ENCODE results near the gene SRRD. TPM values are rescaled to one million over a fixed set of nuclear protein-coding genes. Genes with fewer than 3 reads are reported as not detected.

SRRD gene
- total and polyA plus RNA-seq, 2 of the 13 experiments (the other 11 are each of a cell fraction or from before 2014, with no cell fraction given) = 22.8 to 36.6 TPM

GRCh38 chr22:26484360-26484706 lies 656 bp downstream of the SRRD start:
- H4K20me1 ChIP-seq (ENCODE audit: insufficient read depth, low read length) = no peaks in the 10 kb centered on the region
- intact Hi-C loops (cut with micrococcal nuclease; ENCODE audit: unreplicated experiment) (no loop called here), in situ Hi-C loops (cut with HindIII; ENCODE audit: extremely low pct_ligation_motif_present, low pct_unique_long_range_greater_than_20kb) (no loop called here)
- H3K4me1 ChIP-seq (ENCODE audit: insufficient read depth, low read length) = peaks cover 70% of the 10 kb centered on the region
- WGBS (ENCODE audit: low lambda C conversion rate) = 7% methylated on average over 6 of the region's 6 CpGs
- peak overlapping the region; percentile 91 for H3K27ac ChIP-seq (ENCODE audit: extremely low read length, insufficient read depth, low read length)
- ATAC-seq = no peak
- ChIA-PET CTCF (ENCODE audit: low intra/inter-chr PET ratio, low total read pairs) (no interaction called here), POLR2A (interaction anchor here (1.0 to 3.4 kb wide), 8 partner anchors 10 to 102 kb away, joined by 3 to 27 read pairs (median 7); partner anchors contain the start of gene TFIP11)
- peaks cover 57% of the 10 kb centered on the region for H3K79me2 ChIP-seq (ENCODE audit: insufficient read depth, low read length)
- BruUV-seq (replicated peaks) = TSS peak; percentile 69
- H2AFZ ChIP-seq (ENCODE audit: low read length) = no peak overlapping the region
- peaks cover 5 to 16% of the 10 kb centered on the region in 2 experiments for H3K36me3 ChIP-seq (replicated peaks in 1 of 2; ENCODE audit: control insufficient read depth in 1 of 2, insufficient read depth in 2 of 2, low read length in 2 of 2)
- no peaks in the 10 kb centered on the region for H3K9me3 ChIP-seq (ENCODE audit: low read length)
- FAIRE-seq = no peak
- peak overlapping the region; percentile 95 for H3K9ac ChIP-seq (ENCODE audit: insufficient read depth, low read depth, low read length)
- no peaks in the 10 kb centered on the region; a peak in 1 of 5 replicates for H3K27me3 ChIP-seq (ENCODE audit: control insufficient read depth in 1 of 2, insufficient read depth in 2 of 2, low read length in 2 of 2)
- H3K4me2 ChIP-seq (ENCODE audit: low read depth, low read length) = peak overlapping the region; percentile 93
- H3K4me3 ChIP-seq (replicated peaks in 1 of 3; ENCODE audit: insufficient read depth in 1 of 3, low read depth in 2 of 3, low read length in 3 of 3) = peak overlapping the region; percentile 79 to 94 (median 91)
- no peak for DNase-seq (ENCODE audit: low spot score)
- TF ChIP-seq TRIM24 (CRISPR knock-in tag; IDR thresholded peaks at IDR 0.05) = no peak
- no peak for TF ChIP-seq SOX6 (IDR thresholded peaks at IDR 0.05)
- TF ChIP-seq SOX6 (CRISPR knock-in tag; IDR thresholded peaks at IDR 0.05) = 0 out of 2 replicates have a peak, but pooled peaks have one; percentile 6
- TF ChIP-seq KAT8 (CRISPR knock-in tag; IDR thresholded peaks at IDR 0.05) = no peak
- TF ChIP-seq HDAC2 (CRISPR knock-in tag; IDR thresholded peaks at IDR 0.05) = no peak; the same call in 1 of the 2 replicates
- no peak for TF ChIP-seq ZBTB21 (CRISPR knock-in tag; IDR thresholded peaks at IDR 0.05)
- TF ChIP-seq FOXO1 (CRISPR knock-in tag; IDR thresholded peaks at IDR 0.05) = no peak
- no peak for TF ChIP-seq DRAP1 (CRISPR knock-in tag; IDR thresholded peaks at IDR 0.05)
- TF ChIP-seq MNT (IDR thresholded peaks at IDR 0.05) = peak; percentile 92
- TF ChIP-seq ZNF280B (CRISPR knock-in tag; IDR thresholded peaks at IDR 0.05; ENCODE audit: borderline replicate concordance) = no peak
- peak; percentile 19 for TF ChIP-seq CHD4 (IDR thresholded peaks at IDR 0.05; ENCODE audit: borderline replicate concordance, low read length)
- no peak for TF ChIP-seq DNMT3B (CRISPR knock-in tag; conservative IDR thresholded peaks at IDR 0.05)
- no peak for TF ChIP-seq MAF1 (CRISPR knock-in tag; IDR thresholded peaks at IDR 0.05; ENCODE audit: borderline replicate concordance)
- TF ChIP-seq ZNF710 (CRISPR knock-in tag; IDR thresholded peaks at IDR 0.05; ENCODE audit: borderline replicate concordance) = no peak
- TF ChIP-seq ZNF275 (CRISPR knock-in tag; IDR thresholded peaks at IDR 0.05; ENCODE audit: borderline replicate concordance) = no peak
- peak; percentile 14; the same call in 1 of the 2 replicates for TF ChIP-seq BHLHE40 (IDR thresholded peaks at IDR 0.05; ENCODE audit: low read length)
- no peak for TF ChIP-seq ZFAT (CRISPR knock-in tag; conservative IDR thresholded peaks at IDR 0.05)
